Activated CD4-positive, alpha-beta T cell treated with anti-CD3 and anti-CD28 coated beads, Interleukin-2, amount 50 U/mL, for 16 hours (primary cell): ENCODE data around the gene ZNF579.

Experiments used
- DNase-seq: peaks from one replicate; pipeline ENCODE4 v3.0.0-alpha.2; 2020

ZNF579 gene

DNA sequence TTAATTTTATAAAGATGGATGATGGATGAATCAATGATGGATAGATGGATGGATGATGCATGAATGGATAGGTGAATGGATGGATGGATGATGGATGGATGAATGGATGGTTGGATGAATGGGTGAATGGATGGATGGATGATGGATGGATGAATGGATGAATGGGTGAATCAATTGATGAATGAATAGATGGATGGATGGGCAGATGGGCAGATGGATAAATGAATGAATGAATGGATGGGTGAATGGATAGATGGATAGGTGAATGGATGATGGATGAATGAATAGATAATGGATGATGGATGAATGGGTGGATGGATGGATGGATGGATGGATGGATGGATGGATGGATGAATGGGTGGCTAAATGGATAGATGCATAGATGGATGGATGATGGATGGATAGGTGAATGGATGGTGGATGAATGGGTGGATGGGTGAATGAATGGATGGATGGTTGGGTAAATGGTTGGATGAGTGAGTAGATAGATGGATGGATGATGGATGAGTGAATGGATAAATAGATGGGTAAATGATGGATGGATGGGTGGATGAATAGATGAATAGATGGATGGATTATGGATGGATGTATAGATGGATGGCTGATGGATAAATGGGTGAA, 12.8 kb downstream of the ZNF579 start:
- no peak for DNase-seq

GRCh38 chr19:55566823-55567222, 13.8 kb downstream of the ZNF579 start:
- no peak for DNase-seq

DNA sequence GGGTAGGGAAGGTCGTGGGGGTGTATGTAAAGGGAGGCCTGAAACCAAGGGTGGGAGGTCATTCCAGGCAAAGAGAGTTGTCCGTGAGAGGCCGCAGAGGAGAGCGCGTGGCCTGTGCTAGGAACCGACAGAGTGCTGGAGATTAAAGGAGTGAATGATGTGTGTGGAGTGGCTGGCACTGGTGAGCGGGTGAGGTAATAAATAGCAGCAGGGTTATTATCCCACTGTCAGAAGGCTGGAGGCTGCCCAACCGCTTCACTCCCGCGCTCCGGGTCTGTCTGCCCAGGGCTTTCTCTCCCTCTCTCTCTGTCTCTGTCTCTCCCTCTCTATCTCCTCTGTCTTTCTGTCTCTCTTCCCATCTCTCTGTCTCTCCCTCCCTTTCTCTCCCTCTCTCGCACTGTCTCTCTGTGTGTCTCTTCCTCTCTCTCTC, 17.4 kb downstream of the ZNF579 start:
- no peak for DNase-seq

DNA sequence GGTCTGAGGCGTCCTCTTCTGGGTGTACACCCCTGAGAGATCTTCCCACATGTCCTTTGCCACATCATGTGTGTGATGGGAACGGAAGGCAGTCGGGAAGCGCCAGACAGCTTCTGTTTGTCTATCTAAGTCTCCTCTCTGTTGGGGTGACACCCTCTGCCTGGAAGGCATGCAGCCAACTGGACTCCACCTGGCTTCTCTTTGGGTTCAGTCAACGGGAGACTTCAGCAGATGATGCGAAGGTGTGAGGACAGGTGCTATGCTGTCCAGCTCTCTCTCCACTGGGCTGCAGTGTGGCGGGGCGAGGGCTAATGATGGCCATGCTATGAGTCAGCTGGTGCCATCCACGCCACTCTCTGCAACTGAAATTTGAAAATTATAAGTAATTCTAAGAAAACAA, 21.0 kb downstream of the ZNF579 start:
- DNase-seq = no peak

GRCh38 chr19:55554741-55555152, 25.9 kb downstream of the ZNF579 start:
- DNase-seq = no peak

DNA sequence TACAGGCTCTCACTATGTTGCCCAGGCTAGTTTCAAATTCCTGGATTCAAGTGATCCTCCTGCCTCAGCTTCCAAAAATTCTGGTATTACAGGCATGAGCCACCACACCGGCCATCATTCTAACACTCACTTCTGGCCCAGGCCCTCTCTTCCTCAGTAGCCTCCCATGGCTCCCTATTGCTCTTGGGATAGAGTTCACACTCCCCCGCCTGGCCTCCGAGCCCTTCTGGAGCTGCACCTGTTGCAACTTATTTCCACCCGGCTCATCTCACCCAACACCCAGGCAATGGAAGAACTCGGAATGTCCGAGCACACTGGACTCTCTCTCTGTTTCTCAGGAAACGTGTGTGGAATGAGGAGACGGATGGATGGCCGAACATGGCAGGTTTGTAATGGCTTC, 26.3 kb downstream of the ZNF579 start:
- no peak for DNase-seq

DNA sequence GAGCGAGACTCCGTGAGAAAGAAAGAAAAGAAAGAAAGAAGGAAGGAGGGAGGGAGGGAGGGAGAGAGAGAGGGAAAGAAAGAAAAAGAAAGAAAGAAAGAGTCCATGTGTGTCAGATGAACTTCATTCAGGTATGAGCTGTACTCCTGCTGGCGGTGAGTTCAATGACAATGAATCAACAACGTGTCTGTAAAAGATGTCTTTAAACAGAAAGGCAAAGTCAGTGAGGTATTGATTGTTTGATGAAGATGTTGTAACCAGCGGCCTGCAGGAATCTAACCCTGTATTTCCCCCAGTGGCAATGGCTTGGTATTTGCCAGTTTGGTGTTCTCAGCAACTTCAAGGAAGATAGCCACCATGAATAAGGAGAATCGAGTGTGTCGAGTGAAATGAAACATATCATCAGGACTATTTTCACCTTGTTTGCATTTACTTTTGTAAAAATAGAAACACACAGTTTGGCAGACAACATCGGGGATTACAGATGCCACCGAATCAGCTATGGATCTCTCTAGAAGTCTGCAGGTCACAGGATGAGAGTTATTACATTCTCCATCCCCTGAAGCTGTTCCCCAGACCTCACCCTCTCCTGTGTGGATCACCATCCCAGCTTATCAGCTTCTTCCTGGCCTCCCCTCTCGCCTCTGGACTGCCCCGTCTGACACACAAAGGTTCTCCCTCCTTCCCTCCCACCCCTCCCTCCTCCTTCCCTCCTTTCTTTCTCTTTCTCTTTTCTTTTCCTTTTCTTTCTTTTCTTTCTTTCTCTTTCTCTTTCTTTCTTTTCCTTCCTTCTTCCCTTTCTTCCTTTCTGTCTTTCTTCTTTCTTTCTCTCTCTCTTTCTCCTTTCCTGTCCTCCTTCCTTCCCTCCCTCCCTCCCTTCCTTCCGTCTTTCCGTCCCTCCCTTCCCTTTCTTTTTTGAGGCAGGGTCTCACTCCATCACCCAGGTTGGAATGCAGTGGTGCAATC, 27.1 kb downstream of the ZNF579 start:
- no peak for DNase-seq

- DNase-seq = no peak
These were observed 28.0 kb downstream of the ZNF579 start for GRCh38 chr19:55552620-55553019.

DNA sequence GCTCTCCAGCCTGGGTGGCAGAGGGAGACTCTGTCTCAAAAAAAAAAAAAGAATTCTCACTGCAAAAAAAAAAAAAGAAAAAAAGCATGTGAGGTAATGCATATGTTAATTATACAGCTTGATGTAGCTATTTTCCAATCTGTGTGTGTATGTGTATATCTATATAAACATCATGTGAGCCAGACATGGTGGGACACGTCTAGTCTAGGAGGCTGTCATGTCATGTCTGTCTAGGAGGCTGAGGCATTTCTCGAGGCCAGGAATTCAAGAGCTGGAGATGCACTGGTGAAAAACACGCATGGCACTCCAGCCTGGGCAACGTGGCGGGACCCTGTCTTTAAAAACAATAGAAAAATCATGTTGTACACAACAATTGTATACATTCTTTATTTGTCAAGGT, 28.4 kb downstream of the ZNF579 start:
- no peak for DNase-seq

DNA sequence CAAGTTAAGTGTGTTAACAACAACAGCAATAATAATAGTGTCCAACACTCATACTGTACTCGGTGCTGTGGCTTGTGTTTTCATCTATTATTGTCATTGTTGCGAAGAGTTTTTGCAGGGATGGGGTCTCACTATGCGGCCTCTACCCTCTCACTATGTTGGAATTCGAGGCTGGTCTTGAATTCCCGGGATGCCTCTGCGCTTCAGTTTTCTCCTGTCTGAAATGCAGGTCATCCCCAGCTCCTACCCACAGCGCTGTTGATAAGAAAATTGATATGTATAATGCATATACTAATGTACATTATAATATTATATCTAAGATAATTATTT, 30.4 kb downstream of the ZNF579 start:
- no peak for DNase-seq

- DNase-seq = no peak
These were observed 30.9 kb downstream of the ZNF579 start for GRCh38 chr19:55549500-55550320.

DNA sequence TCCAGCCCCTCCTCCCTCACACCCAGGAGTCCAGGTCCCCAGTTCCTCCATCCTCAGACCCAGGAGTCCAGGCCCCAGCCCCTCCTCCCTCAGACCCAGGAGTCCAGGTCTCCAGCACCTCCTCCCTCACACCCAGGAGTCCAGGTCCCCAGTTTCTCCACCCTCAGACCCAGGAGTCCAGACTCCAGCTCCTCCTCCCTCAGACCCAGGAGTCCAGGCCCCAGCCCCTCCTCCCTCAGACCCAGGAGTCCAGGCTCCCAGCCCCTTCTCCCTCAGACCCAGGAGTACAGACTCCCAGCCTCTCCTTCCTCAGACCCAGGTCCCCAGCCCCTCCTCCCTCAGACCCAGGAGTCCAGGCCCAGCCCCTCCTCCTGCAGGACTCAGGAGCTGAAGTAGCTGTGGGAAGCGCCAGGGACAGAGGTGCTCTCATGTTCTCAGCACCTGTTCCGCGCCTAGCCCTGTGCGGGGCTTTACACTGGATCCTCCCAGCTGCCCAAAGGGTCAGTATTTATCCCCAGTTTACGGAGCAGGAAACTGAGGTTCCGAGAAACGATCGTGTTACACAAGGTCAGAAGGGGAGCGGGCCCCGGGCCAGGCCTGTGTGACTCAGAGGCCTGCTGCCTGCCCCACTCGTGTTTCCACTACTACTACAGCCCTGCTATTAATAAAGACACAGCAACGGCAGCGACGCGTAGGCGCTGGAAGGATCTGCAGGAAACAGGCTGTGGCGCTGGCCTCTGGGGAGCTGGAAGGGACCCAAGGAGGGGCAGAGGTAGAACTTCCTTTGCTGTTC, 33.6 kb downstream of the ZNF579 start:
- DNase-seq = no peak

DNA sequence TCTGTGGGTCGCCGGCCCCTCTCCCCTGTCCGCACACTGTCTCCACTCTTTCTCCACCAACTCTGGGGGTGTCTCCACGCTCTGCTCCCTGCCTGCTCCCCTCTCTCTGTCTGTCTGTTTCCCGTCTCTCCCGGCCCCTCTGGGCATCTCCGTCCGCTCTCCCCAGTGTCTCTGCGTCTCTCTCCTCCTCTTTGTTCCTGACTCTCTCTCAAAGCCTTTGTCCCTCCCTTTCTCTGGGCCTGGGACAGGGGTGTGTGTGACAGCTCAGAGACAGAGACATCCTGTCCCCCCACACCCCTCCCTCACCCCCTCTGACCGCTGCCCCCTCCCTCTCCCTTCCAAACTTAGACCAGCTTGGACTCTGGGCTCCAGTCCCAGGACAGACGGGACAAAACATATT, 34.6 kb downstream of the ZNF579 start:
- no peak for DNase-seq

- DNase-seq = no peak
These were observed 35.2 kb downstream of the ZNF579 start, which contains the start of gene SBK3 for GRCh38 chr19:55545443-55545842. Gene SBK3, minus strand, starts transcription at chr19:55545543. Its CDS starts 0 bp downstream, at chr19:55545543.

GRCh38 chr19:55544776-55545439, 35.7 kb downstream of the ZNF579 start:
- no peak for DNase-seq

- no peak for DNase-seq
These were observed 36.6 kb downstream of the ZNF579 start for GRCh38 chr19:55544014-55544413.

DNA sequence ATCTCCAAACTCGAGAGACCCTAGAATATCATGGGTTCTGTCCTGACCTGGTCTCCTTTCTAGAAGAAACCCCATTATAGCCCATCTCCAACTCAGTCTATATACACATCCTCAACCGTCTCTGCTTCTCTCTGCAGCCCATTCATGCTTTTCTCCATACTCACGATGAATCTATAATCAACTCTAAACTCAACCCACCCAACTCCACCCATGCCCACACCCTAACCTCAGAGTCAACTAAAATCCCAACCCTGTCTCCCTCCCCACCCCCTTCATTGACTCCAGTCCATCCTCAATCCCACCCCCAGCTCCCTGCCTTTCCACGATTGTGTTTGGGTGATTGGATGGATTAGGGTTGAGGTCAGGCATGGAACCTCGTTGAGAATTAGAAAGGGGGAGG, 37.1 kb downstream of the ZNF579 start:
- no peak for DNase-seq

- DNase-seq = no peak
These were observed 38.3 kb downstream of the ZNF579 start for GRCh38 chr19:55542292-55542855.

- no peak for DNase-seq
These were observed 39.6 kb downstream of the ZNF579 start for GRCh38 chr19:55541091-55541490.

DNA sequence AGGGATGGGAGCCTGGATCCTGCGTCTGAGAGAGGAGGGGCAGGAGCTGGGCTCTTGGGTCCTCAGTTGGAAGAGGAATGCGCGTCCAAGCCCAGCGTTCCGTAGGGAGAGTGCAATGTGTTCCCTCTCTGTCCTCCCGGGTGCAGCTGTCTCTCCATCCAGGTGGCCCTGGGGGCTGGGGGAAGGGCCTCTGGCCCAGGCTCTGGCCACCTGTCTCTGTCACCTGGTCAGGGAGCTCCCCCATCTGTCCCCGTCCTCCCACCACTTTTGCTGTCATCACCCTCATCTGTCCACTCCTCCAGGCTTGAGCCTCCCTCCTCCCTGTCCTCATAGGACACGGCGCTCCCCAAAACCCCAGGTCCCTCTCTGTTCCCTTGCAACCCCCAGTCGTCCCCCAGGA, 40.0 kb downstream of the ZNF579 start:
- DNase-seq = no peak

DNA sequence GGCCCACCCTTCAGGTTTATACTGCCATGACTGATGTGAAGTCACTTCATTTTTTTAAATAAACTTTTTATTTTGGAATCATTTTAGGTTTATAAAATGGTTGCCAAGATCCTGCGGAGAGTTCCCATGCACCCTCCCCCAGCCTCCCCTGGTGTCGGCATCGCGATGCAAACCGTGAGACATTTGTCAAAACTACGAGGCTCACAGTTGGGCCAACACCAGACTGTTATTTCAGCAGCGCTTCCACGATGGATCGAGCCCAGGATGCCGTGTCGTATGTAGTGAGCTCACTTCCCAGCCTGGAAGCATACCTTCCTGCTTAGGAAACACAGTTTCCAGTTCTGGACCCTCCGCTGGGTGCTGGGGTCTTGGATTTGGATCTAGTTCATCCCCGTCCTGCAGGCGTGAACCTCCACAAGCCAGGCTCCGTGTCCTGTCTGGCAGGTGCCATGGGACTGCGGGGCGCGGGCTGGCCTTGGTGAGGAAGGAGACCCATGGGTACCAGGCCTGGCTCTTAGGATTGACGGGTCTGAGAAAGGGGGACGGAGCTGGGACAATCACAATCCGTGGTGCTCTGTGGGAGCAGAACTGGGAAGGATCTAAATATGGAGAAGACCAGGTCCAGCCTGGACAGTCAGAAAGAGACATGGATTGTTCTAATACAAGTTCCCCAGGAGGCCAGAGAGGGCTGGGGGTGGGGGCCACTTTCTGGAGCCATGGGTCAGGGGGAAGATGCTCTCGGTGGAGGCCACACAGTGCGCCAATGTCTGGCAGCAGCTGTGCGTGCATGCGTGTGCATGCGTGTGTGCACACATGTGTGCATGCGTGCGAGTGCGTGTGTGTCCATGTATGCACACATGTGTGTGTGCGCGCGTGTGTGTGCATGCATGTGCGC, 41.3 kb downstream of the ZNF579 start:
- DNase-seq = no peak
